IPS-NIHi11 (cell line): Measurements from ENCODE around the gene DCAF11.

Experiments
- DNase-seq: peaks from one replicate; pipeline ENCODE4 v3.0.0; 2012; ENCODE audit warnings: mixed read lengths, low spot score

The DCAF11 gene

DNA sequence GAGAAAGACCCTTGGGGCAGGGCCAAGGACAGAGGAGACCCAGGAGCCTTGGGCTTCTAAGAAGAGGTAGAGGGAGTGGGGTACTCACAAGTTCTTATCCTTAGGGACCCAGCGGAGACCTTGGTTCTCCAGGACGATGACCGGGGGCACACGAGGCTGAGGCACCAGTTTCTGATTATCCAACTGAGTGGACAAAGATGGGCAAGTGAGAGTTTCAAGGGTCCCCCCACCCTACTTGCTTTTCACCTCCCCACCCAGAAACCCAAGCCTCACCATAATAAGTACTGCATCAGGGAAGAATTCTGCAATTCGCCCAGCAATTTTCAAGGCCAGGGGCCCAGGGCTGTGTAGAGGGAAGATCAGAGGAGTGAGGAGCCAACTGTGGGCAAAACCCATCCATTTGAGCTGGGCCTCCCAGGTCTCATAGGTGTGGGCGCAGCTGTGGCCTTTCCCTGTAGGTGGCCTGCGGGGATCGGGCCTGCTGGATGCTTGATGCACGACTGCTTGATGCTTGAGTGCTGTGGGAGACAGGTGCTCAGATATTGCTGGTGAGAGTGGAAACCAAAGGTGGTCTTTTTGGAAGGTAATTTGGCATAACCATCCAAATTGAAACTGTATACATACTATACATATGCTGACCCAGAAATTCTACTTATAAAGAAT lies 24.8 kb downstream of the DCAF11 start:
- no peak for DNase-seq

DNA sequence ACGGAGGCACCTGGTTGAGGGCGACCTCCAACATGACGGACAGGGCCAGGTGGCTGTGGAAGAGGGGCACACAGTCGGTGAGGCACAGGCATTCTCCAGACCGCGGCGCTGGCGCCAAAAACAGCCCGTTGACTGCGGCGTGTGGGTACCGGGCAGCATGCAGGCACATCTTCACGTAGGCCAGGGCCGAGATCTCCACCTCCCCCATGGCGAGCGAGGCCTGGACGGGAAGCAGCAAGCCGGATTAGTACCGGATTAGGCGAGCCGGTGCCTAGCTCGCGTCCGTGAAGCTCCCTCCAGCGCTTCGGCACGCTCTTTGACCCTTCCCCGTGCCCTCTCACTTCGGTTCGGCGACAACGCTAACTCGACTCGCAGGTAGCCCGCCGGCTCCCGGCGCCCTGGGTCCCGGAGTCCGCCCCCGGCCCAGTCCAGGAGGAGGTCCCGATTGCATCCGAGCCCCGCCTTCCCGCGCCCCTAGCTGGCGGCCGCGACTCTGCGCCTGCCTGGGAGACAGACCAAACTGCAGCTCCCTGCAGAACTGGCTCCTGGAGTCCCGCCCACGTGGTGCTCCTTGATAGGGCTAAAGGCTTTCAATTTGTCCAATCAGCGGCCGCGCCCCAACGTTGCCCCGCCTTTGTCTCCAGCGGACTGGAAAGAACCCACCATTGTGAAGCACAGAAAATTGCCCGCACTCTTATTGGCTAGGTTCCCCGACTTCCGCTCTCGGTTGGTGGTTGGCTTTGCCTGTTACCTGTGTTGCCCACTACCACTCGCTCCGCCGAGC lies 26.7 kb downstream of the DCAF11 start, which contains the start of gene EMC9:
TSS of gene EMC9 (minus strand) at position 495 of the 784 bp plus-strand sequence. CDS start at position 208, 287 bp downstream.
- peak; percentile 94 for DNase-seq

DNA sequence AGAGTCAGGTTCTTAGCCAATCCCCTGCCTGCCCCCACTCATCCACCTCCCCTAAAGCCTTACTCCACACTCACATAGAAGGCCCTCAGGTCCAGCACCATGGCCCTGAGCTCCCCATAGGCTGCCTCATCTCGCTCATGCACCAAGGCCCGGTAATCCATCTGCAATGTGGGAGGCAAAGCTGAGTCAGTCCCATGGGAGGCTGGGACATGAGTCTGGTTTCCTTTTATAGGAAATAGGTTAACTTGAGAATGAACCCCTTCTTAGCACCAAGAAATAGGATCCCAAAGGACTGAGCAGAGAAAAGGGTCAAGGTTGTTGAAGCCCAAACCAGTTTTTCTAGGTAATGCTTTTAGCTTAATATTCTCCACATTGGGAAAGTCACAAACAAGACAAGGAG lies 28.9 kb downstream of the DCAF11 start:
- no peak for DNase-seq

DNA sequence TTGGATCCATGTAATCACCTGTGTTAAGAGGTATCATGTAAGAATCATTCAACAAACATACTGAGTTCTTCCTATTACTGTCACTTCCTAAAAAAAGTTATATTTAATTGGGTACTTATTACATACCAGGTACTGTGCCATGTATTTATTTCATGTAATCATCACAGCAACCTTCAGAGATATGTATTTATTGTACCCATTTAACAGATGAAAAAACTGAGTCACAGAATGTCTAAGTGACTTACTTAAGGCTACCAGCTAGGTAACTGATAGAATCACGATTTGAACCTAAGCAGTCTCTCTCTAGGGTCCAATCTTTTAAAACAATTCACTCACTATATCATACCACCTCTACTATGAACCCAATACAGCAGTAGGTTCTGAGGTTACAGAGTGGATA lies 29.9 kb downstream of the DCAF11 start:
- no peak for DNase-seq

DNA sequence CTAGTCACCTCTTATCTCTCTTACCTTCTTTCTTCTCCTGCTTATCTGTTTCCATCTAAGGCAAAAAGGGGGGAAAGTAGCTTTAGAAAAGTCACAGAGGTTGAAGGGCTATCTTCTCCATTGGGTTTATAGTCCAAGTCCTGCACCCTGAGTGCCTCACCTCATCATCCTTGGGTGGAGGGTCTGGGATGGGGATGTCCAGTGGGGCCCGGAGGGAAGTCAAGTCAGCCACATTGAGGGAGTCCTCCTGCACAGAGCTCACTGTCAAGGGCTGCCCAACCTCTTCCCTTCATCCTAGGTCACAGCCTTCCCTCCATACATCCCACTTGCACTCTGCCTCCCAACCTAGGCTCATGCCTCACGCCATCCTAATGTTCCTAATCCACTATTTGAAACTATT lies 30.6 kb downstream of the DCAF11 start:
- no peak for DNase-seq

DNA sequence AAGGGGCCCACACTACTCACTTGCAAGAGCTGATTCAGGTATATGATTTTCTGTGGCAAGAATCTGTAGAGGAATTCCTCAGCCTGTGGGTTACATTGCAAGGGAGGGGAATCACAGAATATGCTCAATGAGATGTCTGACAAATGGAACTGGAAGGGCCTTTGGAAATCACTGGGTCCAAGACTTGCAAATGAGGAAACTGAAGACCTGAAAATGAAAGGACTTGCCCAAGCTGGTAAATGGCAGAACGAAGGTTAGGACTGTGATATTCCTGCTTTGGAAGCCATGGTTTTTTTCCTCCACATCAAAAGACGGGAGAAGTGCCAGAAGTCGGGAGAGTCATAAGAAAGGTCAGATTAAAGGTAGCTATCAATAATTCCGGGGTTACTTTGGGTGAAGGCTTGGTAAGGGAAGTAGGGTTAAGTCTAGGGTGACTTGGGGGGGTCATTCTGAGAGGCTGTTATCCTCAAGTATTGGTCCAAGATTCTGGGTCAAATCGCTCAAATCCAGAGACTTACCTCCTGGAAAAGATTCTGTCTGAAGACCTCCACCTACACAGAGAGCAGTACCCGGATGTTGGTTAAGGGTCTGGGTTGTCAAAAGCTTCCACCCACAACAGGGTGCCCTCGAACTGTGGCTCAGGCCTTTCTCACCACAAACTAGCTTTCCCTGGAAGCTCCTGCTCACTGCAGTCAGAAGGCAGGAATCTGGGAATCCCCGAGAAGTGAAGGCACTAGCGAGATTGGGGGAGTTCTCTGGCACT lies 31.3 kb downstream of the DCAF11 start:
- DNase-seq = no peak

DNA sequence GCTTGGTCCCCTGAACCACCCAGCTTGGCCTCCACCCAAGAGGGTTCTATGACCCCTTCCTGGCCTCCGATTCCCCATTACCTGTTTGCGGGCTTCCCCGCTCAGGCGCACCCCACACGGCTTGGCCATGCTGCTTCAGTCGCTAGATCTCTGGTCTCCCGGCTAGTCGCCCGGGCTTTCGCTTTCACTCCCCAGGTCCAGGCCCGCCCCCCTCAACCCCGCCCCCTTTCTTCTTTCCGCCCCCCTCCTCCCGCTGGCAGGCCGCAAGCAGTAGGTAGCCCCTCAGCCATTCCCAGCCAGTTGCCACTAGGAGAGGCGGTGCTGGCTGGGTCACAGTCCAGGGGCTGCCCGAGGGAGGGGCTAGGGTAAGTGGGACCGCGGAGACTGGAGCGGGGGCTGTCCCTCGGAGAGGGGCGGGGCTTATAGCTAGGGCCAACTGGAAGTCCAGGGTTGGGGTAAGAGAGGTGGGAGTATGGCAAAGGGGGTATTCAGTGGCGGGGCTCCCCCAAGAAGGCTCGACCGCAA lies 31.9 kb downstream of the DCAF11 start, which contains the start of gene PSME2:
TSS of gene PSME2 (minus strand) at position 158 of the 525 bp plus-strand sequence. CDS start at position 129, 29 bp downstream.
- DNase-seq = peak; percentile 93

DNA sequence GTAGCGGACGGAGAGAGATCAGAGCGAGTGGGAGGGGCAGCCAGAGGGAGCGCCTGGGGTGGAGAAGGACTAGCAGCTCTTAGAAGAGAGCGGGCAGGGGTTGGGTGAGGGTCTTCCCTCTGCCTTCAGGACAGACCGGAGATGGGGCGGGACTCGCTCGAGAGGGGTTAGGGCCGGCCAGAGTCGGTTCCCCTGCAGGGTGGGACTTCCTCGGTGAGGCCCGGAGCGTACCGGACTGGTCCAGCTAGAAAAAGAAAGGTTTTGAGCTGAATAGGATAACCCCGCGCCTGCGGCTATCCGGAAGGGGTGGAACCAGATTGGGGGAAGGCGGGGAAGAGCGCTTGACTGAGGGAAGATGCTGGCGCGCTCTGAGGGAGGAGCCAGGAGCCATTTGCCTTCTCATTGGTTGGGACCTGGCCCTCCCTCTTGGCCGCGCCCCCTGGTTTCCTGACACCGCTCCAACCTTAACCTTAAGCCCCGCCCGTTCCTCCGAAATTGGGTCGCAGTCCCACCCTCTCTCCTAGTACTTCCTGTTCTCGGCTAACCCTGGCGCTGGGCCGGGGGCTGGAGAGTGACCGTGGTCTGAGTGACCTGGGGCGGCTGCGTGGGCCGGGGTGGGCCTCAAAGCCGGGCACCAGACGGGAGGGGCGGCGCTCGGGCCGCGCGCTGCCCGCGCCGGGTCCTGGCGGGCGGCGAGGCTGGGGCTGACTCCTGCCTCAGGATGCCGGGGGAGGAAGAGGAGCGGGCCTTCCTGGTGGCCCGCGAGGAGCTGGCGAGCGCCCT lies 32.6 kb downstream of the DCAF11 start, which contains the start of gene RNF31:
TSS of gene RNF31 (plus strand) at position 521 of the 783 bp plus-strand sequence. CDS start at position 722, 201 bp downstream.
- DNase-seq = peak; percentile 95

DNA sequence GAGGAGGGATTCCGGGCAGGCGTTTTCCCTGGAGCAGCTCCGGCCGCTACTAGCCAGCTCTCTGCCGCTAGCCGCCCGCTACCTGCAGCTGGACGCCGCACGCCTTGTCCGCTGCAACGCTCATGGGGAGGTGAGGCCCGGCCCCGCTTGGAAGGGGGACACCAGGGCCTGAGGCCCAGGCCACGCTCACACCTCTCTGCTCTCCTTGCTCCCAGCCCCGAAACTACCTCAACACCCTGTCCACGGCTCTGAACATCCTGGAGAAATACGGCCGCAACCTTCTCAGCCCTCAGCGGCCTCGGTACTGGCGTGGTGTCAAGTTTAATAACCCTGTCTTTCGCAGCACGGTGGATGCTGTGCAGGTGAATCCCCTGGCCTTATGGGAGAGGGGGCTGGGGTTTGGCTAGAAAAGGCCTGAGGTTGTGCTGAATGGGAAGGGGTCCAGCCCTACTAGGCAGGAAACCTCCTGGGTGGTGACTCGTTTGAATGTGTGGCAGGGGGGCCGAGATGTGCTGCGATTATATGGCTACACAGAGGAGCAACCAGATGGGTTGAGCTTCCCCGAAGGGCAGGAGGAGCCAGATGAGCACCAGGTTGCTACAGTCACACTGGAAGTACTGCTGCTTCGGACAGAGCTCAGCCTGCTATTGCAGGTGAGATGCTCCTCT lies 33.3 kb downstream of the DCAF11 start:
- DNase-seq = no peak

DNA sequence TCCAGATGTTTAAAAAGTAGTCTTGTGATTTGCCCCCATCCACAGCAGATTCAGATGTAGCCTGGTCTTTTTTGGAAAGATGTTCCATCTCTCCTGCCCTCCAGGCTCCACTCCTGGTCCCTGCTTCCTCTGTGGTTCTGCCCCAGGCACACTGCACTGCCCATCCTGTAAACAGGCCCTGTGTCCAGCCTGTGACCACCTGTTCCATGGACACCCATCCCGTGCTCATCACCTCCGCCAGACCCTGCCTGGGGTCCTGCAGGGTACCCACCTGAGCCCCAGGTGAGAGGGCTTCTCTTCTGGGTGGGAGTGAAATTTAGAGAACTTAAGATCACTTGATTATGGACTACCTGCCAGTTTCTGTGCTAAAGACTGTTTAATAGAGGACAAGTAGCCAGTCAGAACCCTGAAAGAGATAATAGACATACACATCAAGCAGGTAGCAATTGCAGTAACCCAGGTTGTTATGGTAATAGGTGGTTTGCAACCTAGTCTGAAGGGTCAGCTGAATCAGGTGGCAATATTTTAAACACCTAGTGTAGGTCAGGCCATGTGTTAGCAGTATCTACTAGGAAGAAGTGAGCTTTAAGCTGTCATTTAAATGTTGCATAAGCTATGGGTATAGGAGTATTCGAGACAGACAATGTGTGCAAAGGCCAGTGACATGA lies 34.9 kb downstream of the DCAF11 start:
- DNase-seq = no peak

DNA sequence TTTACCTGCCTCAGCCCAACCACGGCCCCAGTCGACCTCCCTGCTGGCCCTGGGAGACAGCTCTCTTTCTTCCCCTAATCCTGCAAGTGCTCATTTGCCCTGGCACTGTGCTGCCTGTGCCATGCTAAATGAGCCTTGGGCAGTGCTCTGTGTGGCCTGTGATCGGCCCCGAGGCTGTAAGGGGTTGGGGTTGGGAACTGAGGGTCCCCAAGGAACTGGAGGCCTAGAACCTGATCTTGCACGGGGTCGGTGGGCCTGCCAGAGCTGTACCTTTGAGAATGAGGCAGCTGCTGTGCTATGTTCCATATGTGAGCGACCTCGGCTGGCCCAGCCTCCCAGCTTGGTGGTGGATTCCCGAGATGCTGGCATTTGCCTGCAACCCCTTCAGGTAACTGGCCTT lies 35.5 kb downstream of the DCAF11 start:
- DNase-seq = no peak

DNA sequence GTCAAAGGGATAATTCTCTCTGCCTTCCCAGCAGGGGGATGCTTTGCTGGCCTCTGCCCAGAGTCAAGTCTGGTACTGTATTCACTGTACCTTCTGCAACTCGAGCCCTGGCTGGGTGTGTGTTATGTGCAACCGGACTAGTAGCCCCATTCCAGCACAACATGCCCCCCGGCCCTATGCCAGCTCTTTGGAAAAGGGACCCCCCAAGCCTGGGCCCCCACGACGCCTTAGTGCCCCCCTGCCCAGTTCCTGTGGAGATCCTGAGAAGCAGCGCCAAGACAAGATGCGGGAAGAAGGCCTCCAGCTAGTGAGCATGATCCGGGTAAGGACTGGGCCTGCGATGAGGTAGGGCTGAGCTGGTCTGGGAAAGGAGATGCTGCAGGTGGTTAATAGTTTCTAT lies 36.0 kb downstream of the DCAF11 start:
- no peak for DNase-seq

DNA sequence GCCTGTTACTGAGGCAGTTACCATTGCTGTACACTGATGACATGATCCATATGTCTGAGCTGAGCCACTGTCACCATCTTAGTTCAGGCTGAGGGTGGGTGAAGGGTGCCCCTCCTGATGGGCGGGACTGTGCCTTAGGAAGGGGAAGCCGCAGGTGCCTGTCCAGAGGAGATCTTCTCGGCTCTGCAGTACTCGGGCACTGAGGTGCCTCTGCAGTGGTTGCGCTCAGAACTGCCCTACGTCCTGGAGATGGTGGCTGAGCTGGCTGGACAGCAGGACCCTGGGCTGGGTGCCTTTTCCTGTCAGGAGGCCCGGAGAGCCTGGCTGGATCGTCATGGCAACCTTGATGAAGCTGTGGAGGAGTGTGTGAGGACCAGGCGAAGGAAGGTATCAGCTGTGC lies 36.4 kb downstream of the DCAF11 start:
- no peak for DNase-seq

DNA sequence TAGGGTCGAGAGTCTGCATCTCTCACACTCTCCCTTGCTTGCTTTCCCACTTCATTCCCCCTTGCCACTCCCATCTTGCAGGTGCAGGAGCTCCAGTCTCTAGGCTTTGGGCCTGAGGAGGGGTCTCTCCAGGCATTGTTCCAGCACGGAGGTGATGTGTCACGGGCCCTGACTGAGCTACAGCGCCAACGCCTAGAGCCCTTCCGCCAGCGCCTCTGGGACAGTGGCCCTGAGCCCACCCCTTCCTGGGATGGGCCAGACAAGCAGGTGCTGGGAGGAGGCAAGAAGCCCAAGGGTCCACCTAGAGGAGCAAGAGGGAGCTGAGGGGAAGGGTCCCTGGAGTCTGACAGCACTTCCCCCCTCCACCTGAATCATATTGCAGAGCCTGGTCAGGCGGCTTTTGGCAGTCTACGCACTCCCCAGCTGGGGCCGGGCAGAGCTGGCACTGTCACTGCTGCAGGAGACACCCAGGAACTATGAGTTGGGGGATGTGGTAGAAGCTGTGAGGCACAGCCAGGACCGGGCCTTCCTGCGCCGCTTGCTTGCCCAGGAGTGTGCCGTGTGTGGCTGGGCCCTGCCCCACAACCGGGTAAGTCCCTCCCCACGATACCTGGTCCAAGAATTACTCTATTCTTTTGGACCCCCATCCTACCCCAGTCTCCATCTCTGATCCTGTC lies 37.0 kb downstream of the DCAF11 start:
- no peak for DNase-seq

DNA sequence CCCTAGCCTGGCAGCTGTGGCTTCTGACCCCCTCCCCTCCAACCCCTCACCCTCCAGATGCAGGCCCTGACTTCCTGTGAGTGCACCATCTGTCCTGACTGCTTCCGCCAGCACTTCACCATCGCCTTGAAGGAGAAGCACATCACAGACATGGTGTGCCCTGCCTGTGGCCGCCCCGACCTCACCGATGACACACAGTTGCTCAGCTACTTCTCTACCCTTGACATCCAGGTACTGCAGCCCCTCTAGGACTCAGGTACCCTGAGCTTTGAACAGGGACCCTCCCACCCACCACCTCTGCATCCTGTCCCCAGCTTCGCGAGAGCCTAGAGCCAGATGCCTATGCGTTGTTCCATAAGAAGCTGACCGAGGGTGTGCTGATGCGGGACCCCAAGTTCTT lies 40.5 kb downstream of the DCAF11 start:
- DNase-seq = no peak

DNA sequence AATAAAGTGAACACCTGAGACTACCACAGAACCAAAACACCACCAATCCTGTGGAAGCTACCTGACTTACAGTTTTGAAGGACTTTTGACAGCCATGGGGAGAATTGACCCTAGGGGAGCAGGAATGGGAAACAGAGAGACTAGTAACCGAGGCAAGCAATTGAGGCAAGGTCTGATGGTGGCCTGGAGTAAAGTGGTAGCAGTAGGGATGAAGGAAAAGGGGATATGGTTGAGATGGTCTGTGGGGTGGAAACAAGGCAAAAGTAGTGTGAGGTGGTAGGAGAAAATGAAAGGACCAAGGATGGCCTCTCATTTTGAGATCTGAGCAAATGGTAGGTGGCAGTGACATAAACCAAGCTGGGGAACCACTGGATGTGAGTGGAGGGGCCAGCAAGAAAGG lies 42.3 kb downstream of the DCAF11 start:
- no peak for DNase-seq

DNA sequence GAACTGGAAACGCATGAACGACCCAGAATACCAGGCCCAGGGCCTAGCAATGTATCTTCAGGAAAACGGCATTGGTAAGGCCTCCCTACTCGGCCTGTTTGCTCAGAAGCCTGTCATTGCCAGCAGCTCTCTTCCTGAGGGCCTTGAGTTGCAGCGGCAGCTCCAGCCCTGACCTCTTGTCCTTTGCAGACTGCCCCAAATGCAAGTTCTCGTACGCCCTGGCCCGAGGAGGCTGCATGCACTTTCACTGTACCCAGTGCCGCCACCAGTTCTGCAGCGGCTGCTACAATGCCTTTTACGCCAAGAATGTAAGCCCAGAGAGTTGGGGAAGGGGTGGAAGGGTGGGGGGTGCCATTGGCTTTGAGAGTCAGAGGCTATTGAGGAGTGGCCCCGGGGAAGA lies 42.8 kb downstream of the DCAF11 start:
- DNase-seq = no peak

DNA sequence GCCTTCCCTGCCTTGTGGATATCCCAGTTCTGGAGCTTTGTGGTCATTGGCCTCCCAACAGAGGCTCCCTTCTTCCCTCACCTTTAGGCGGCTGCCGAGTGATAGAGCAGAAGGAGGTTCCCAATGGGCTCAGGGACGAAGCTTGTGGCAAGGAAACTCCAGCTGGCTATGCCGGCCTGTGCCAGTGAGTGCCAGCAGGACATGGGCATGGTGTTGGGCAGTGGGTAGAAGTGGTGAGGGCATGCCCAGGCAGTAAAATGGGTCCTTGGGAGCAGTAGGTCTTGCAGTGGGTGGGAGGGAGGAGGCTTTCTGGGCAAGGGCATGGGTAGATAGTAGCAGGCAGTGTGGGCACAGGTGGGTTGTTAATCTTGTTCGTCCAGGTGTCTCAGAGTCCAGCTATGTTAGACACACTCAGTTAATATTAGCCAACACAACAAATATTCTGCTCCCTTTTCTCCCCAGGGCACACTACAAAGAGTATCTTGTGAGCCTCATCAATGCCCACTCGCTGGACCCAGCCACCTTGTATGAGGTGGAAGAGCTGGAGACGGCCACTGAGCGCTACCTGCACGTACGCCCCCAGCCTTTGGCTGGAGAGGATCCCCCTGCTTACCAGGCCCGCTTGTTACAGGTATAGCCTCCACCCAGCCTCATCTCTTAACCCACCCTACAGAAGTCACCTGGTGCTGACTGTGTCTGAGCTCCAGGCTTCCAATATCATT lies 45.4 kb downstream of the DCAF11 start:
- DNase-seq = no peak

DNA sequence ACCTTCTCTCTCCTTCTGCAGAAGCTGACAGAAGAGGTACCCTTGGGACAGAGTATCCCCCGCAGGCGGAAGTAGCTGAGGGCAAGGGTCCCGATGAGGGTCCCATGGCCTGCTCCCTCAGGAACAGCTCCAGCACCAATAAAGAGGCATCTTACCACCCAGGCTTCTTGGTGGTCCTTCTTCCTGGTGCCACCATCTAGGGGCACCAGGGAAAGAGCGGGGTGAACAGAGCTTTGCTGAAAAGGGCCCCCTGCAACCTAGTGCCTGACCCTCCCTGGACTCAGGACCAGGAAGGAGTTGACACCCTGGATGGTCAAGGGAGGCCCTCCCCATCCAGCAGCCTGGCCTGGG lies 45.9 kb downstream of the DCAF11 start:
- no peak for DNase-seq
